ENCODE results near the gene TASP1. TPM values are rescaled to one million over a fixed set of nuclear protein-coding genes. Genes with fewer than 3 reads are reported as not detected.

The TASP1 gene
- total RNA-seq, 1 donor from 2014 or later = 22.4 TPM

GRCh38 chr20:13418263-13419229, 220.2 kb downstream of the TASP1 start:
- no peak for DNase-seq (ENCODE audit: low spot score, unreplicated experiment)
- peaks cover 7% of the 10 kb centered on the region for H3K4me1 Mint-ChIP-seq (ENCODE audit: low read depth)

GRCh38 chr20:13416531-13416930, 222.2 kb downstream of the TASP1 start:
- DNase-seq (ENCODE audit: low spot score, unreplicated experiment) = no peak
- Mint-ChIP-seq H3K27me3 (no peaks in the 10 kb centered on the region), H3K9me3 (ENCODE audit: low read depth) (no peaks in the 10 kb centered on the region), H3K36me3 (ENCODE audit: insufficient read depth) (peaks cover 3% of the 10 kb centered on the region), H3K4me1 (ENCODE audit: low read depth) (peaks cover 12% of the 10 kb centered on the region), H3K27ac (no peak overlapping the region), H3K4me3 (ENCODE audit: low read depth) (no peak overlapping the region)
- TF ChIP-seq CTCF (IDR thresholded peaks at IDR 0.05; ENCODE audit: unreplicated experiment) = no peak

More at GRCh38 chr20:13418263-13419229, 220.2 kb downstream of the TASP1 start:
- Mint-ChIP-seq H3K4me3 (ENCODE audit: low read depth) (no peak overlapping the region), H3K9me3 (ENCODE audit: low read depth) (no peaks in the 10 kb centered on the region), H3K36me3 (ENCODE audit: insufficient read depth) (peaks cover 3% of the 10 kb centered on the region), H3K27ac (peak overlapping the region; percentile 22), H3K27me3 (no peaks in the 10 kb centered on the region)
- no peak for TF ChIP-seq CTCF (IDR thresholded peaks at IDR 0.05; ENCODE audit: unreplicated experiment)

GRCh38 chr20:13412806-13413445, 225.8 kb downstream of the TASP1 start:
- no peak for DNase-seq (ENCODE audit: low spot score, unreplicated experiment)
- Mint-ChIP-seq H3K9me3 (ENCODE audit: low read depth) (no peaks in the 10 kb centered on the region), H3K27ac (no peak overlapping the region), H3K36me3 (ENCODE audit: insufficient read depth) (peaks cover 3% of the 10 kb centered on the region), H3K4me1 (ENCODE audit: low read depth) (peaks cover 6% of the 10 kb centered on the region), H3K4me3 (ENCODE audit: low read depth) (no peak overlapping the region), H3K27me3 (no peaks in the 10 kb centered on the region)
- TF ChIP-seq CTCF (IDR thresholded peaks at IDR 0.05; ENCODE audit: unreplicated experiment) = no peak

GRCh38 chr20:13404293-13404692, 234.4 kb downstream of the TASP1 start:
- Mint-ChIP-seq H3K4me1 (ENCODE audit: low read depth) (no peaks in the 10 kb centered on the region), H3K4me3 (ENCODE audit: low read depth) (no peak overlapping the region), H3K27me3 (no peaks in the 10 kb centered on the region), H3K27ac (no peak overlapping the region), H3K36me3 (ENCODE audit: insufficient read depth) (peaks cover 1% of the 10 kb centered on the region), H3K9me3 (ENCODE audit: low read depth) (no peaks in the 10 kb centered on the region)
- no peak for TF ChIP-seq CTCF (IDR thresholded peaks at IDR 0.05; ENCODE audit: unreplicated experiment)
- DNase-seq (ENCODE audit: low spot score, unreplicated experiment) = no peak

GRCh38 chr20:13403453-13403852, 235.3 kb downstream of the TASP1 start:
- no peak for TF ChIP-seq CTCF (IDR thresholded peaks at IDR 0.05; ENCODE audit: unreplicated experiment)
- H3K4me1 Mint-ChIP-seq (ENCODE audit: low read depth) = no peaks in the 10 kb centered on the region
- no peaks in the 10 kb centered on the region for H3K27me3 Mint-ChIP-seq
- DNase-seq (ENCODE audit: low spot score, unreplicated experiment) = no peak
- no peaks in the 10 kb centered on the region for H3K9me3 Mint-ChIP-seq (ENCODE audit: low read depth)
- H3K36me3 Mint-ChIP-seq (ENCODE audit: insufficient read depth) = peaks cover 1% of the 10 kb centered on the region
- H3K4me3 Mint-ChIP-seq (ENCODE audit: low read depth) = no peak overlapping the region
- H3K27ac Mint-ChIP-seq = no peak overlapping the region

Measured in progenitor cell of endocrine pancreas (in vitro differentiated cells).